ENCODE results near the gene NOXA1. TPM values are rescaled to one million over a fixed set of nuclear protein-coding genes. Genes with fewer than 3 reads are reported as not detected.

NOXA1 gene
- total and polyA plus RNA-seq, 9 of the 15 experiments (the other 6 are each of a cell fraction or from before 2014, with no cell fraction given), result 0.07 to 1.2 (median 0.20) TPM; not detected in 4

DNA sequence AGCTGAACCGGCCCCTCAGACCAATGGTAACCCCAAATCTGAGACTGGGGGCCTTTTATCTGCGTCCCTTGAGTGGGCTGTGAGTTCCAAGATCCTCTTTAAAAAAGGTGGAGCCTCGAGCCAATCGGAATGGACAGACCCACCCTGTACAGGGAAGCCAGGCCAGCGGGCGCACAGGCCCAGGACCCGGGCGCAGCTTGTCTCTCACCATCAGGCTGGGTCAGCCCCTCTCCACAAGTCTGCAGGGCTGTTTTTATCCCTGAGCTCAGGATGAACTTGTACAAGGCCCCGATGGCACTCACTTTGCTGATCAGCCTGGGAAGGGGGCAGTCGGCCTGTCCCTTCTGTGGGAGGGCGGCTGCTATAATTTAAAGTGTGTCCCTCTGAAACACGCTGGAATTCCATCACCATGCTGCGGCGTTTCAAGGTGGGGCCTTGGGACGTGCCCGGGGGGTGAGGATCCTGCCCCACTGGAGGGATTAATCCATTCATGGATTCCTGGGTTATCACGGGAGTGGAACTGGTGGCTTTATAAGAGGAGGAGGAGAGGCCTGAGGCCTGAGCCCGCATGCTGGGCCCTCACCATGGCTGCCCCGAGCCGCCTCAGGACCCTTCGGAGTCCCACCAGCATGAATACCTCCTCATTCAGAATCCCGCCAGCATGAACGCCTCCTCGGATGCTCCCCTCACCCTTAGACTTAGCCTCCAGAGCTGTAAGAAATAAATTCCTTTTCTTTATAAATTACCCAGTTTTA lies 14.4 kb upstream of the NOXA1 start:
- Histone ChIP-seq H2AFZ (ENCODE audit: low read depth, low read length) (no peak overlapping the region), H3K4me3 (no peak overlapping the region), H3K4me2 (ENCODE audit: insufficient read depth, low read length) (no peak overlapping the region), H3K9me3 (replicated peaks; ENCODE audit: control insufficient read depth, insufficient read depth, low read depth, low read length) (no peaks in the 10 kb centered on the region), H3K27me3 (ENCODE audit: control insufficient read depth in 2 of 2, insufficient read depth in 2 of 2, low read length in 2 of 2) (no peaks in the 10 kb centered on the region), H4K20me1 (replicated peaks; ENCODE audit: control insufficient read depth, insufficient read depth, low read length) (no peaks in the 10 kb centered on the region), H3K9ac (ENCODE audit: insufficient read depth in 1 of 2, low read depth in 2 of 2, low read length in 2 of 2) (peak overlapping the region in 1 of 2 experiments; percentile 77; a peak in 2 of 4 replicates), H3K27ac (ENCODE audit: extremely low read depth, low read depth, low read length) (no peak overlapping the region), H3K9me1 (ENCODE audit: control insufficient read depth, insufficient read depth, low read length) (no peaks in the 10 kb centered on the region), H3K79me2 (ENCODE audit: control insufficient read depth, insufficient read depth, low read length) (peaks cover 34% of the 10 kb centered on the region), H3K4me1 (replicated peaks in 1 of 2; ENCODE audit: control insufficient read depth in 2 of 2, insufficient read depth in 2 of 2, low read length in 2 of 2) (peaks cover 24 to 78% of the 10 kb centered on the region in 2 experiments), H3K36me3 (ENCODE audit: control insufficient read depth, insufficient read depth, low read length) (no peaks in the 10 kb centered on the region)
- BruUV-seq (replicated peaks), result no TSS peak
- WGBS (ENCODE audit: insufficient coverage, low coverage, missing lambda C conversion rate), result 93% methylated on average over 22 of the region's 24 CpGs
- intact Hi-C loops (cut with micrococcal nuclease), result no loop called here
- TF ChIP-seq SAP30 (IDR thresholded peaks at IDR 0.05; ENCODE audit: borderline replicate concordance, insufficient read depth, low read depth, low read length, poor library complexity, severe bottlenecking) (no peak), ZNF263 (CRISPR knock-in tag; IDR thresholded peaks at IDR 0.05; ENCODE audit: borderline replicate concordance) (no peak), TCF7 (IDR thresholded peaks at IDR 0.05; ENCODE audit: borderline replicate concordance) (no peak)
- TF ChIP-seq, protein P1, sequence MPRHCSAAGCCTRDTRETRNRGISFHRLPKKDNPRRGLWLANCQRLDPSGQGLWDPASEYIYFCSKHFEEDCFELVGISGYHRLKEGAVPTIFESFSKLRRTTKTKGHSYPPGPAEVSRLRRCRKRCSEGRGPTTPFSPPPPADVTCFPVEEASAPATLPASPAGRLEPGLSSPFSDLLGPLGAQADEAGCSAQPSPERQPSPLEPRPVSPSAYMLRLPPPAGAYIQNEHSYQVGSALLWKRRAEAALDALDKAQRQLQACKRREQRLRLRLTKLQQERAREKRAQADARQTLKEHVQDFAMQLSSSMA (CRISPR knock-in tag; IDR thresholded peaks at IDR 0.05), result no peak
- TF ChIP-seq, protein P2, sequence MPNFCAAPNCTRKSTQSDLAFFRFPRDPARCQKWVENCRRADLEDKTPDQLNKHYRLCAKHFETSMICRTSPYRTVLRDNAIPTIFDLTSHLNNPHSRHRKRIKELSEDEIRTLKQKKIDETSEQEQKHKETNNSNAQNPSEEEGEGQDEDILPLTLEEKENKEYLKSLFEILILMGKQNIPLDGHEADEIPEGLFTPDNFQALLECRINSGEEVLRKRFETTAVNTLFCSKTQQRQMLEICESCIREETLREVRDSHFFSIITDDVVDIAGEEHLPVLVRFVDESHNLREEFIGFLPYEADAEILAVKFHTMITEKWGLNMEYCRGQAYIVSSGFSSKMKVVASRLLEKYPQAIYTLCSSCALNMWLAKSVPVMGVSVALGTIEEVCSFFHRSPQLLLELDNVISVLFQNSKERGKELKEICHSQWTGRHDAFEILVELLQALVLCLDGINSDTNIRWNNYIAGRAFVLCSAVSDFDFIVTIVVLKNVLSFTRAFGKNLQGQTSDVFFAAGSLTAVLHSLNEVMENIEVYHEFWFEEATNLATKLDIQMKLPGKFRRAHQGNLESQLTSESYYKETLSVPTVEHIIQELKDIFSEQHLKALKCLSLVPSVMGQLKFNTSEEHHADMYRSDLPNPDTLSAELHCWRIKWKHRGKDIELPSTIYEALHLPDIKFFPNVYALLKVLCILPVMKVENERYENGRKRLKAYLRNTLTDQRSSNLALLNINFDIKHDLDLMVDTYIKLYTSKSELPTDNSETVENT (CRISPR knock-in tag; IDR thresholded peaks at IDR 0.05), result no peak
- TF ChIP-seq, protein P3, sequence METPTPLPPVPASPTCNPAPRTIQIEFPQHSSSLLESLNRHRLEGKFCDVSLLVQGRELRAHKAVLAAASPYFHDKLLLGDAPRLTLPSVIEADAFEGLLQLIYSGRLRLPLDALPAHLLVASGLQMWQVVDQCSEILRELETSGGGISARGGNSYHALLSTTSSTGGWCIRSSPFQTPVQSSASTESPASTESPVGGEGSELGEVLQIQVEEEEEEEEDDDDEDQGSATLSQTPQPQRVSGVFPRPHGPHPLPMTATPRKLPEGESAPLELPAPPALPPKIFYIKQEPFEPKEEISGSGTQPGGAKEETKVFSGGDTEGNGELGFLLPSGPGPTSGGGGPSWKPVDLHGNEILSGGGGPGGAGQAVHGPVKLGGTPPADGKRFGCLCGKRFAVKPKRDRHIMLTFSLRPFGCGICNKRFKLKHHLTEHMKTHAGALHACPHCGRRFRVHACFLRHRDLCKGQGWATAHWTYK (CRISPR knock-in tag; IDR thresholded peaks at IDR 0.05), result no peak
- ChIA-PET CTCF (ENCODE audit: low intra/inter-chr PET ratio) (no interaction called here), POLR2A (interaction anchor here (0.6 to 1.5 kb wide), 5 partner anchors 19 to 149 kb away, joined by 3 to 6 read pairs (median 4); partner anchors contain the start of gene NRARP)
- ATAC-seq (no peak), FAIRE-seq (no peak), DNase-seq (ENCODE audit: extremely low read depth in 1 of 4, low spot score in 3 of 4) (no peak)
- in situ Hi-C loops (cut with MboI), result no loop called here
